GM15510 (cell line): Measurements from ENCODE around the gene DCXR.
A peak's percentile ranks its signal among the peaks of the same experiment; 100 is the strongest.

Experiments used
- POLR2A ChIP-seq: IDR thresholded peaks from 3 replicates; pipeline ENCODE4 v1.6.1; 2011; ENCODE audit warnings: borderline replicate concordance; ENCODE audit not compliant: insufficient read length; ENCODE audit errors: extremely low read depth

DCXR gene

DNA sequence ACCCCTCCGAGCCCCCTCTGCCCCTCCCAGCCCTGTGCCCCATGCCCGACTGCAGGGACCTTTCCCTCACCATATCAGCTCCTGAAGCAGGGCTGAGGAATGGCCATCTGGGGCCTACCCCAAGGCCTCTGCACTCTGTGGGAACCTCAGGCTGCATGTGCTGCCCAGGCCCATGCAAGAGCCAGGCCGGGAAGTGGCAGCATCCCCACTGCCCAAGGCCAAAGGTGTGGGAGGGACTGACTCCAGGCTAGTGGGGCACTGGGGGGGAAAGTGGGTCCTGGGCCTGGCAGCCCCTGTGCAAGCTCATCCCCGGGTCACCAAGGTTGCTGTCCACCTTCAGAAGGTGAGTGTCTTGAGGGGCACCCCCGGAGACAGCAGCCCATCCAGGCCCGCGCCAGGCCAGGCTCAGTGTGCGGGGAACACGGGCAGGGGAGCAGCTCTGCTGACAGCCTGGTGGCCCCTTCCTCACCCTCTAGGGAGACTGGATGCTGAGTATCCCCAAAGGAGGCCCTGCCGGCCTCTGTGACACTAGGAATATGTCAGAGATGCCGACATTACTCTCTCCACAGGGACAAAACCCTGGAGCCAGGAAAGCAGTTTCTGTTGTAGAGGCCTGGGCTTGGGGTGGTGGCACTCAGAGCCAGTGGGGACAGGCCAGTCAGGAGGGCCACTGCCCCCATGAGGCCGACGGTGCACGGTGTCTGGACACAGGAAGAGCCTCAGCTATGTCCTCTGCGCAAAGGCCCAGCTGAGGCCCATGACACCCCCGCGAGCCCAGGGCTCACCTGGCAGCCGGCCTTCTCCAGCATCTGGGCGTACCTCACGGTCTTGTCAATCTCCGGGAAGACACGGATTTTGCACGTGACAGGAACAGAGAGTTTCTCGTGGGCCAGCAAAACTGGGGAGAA lies 24.8 kb upstream of the DCXR start:
- TF ChIP-seq POLR2A, result no peak

DNA sequence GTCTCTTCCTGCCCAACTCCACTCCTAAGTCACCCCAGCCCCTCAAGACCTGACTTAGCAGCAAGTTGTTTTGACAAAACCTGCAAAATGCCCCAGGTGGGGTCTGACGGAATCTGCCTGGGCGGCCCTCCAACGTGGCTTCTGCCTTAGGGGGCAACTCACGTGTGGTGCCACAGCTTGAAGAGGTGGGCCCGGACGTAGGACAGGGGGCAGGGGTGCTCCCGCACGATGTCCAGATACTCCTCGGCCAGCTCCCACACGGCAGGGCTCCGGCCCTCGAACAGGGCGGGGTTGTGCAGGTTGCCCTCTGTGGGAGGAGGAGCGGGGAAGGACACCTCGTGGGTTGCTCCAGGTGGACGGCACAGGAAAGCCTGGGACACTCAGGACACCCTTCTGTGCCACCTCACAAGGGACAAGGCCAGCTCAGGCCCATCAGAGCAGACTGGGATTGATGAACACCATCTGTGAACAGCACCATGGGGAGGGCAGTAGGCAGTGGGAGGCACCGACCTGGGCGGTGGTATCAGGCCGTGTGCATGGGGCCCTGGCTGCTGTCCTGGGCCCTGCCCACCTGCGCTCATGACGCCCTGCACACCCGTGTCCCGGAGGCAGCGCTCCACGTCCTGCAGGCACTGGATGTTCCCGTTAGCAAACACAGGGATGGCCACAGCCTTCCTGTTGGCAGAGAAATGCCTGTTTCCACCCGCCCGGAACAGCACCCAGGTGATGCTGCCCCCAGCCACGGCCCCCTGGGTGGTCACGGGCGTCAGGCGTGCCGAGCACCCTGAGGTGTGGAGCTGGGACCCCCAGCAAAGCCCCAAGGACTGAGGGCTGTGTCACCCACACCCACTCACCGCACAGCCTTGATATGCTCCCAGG lies 23.8 kb upstream of the DCXR start:
- no peak for TF ChIP-seq POLR2A

DNA sequence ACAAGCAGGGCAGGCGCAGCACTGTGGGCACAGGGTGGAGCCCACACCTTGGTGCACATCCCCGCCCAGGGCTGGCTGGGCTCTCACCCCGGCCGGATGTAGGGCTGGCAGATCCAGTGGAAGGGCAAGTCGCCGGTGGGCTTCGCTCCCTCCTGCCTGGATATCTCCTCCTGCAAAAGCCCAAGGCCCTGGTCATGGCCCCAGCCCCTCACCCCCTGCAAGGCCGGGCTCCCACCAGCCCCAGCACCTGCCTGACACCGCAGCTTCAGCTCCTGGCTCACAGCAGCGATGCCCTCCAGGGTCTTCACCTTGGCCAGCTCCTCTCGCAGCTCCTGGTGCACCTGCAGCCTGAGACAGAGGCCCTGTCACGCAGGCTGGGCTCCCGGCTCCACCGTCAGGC lies 23.1 kb upstream of the DCXR start:
- no peak for TF ChIP-seq POLR2A

DNA sequence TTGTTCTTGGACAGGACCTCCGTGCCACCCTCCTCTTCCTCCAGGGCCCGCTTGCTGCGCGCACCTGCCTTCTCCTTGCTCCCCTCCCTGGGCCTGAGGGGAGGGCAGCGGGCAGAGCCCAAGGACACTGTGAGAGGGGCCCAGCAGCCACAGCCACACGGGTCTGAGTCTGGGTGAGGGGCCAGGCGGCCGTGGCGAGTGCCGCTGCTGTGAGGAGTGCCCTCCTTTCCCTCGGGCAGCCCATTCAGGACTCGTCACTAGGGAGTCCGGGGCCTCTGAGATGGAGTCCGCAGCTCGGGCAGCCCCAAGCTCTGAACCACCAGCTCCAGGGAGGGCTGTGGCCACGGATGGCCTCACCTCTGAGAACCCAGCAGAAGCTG lies 22.5 kb upstream of the DCXR start:
- TF ChIP-seq POLR2A, result no peak

- no peak for TF ChIP-seq POLR2A
Observed at GRCh38 chr17:82059272-82060000, 21.9 kb upstream of the DCXR start.

DNA sequence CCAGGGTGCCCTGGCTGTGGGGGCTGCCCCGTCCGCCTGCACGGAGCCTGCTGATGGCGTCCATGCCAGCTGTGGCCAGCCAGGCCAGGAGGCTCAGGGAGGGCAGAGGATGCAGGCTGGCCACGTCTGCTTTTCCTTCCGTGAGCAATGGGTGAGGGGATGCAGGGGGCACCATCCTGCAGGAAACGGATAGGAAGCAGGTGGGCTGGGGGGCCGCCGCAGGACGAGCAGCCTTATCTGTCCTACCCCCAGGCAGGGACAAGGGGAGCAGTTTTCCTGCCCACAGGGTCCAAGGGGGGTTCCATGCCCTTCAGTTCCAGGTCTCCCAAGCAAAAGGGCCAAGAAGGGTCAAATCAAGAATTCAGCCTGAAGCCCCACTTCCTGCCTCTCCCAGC lies 21.4 kb upstream of the DCXR start:
- no peak for TF ChIP-seq POLR2A

- peak; percentile 11 for TF ChIP-seq POLR2A
Observed at GRCh38 chr17:82058230-82058854, 20.8 kb upstream of the DCXR start.

GRCh38 chr17:82056729-82057621 lies 19.5 kb upstream of the DCXR start:
- no peak for TF ChIP-seq POLR2A

- no peak for TF ChIP-seq POLR2A
Observed at GRCh38 chr17:82055965-82056728, 18.6 kb upstream of the DCXR start.

GRCh38 chr17:82055023-82055964 lies 17.8 kb upstream of the DCXR start:
- TF ChIP-seq POLR2A, result no peak

DNA sequence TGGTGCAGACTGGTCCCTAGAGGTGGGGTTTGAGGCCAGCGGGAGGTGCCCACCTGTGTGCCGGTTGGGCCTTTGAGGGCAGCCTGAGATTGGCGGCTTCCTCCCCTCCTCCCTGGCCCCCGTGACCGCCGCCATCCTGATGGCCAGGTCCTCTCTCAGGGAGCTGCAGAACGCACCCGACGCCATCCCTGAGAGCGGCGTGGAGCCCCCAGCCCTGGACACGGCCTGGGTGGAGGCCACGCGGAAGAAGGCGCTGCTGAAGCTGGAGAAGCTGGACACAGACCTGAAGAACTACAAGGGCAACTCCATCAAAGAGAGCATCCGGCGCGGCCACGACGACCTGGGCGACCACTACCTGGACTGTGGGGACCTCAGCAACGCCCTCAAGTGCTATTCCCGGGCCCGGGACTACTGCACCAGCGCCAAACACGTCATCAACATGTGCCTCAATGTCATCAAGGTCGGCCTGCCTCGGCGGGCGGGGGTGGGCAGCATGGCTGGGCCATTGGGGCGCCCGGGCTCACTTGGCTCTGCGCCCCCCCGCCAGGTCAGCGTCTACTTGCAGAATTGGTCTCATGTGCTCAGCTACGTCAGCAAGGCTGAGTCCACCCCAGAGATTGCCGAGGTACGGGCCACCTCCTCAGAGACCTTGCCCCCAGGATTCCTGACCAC lies 17.0 kb upstream of the DCXR start:
- no peak for TF ChIP-seq POLR2A

GRCh38 chr17:82053556-82054263 lies 16.2 kb upstream of the DCXR start:
- TF ChIP-seq POLR2A, result no peak
